ENCODE results near the gene FABP1. TPM values are rescaled to one million over a fixed set of nuclear protein-coding genes. Genes with fewer than 3 reads are reported as not detected.

FABP1 gene
- total RNA-seq, 1 donor from 2014 or later, result not detected

DNA sequence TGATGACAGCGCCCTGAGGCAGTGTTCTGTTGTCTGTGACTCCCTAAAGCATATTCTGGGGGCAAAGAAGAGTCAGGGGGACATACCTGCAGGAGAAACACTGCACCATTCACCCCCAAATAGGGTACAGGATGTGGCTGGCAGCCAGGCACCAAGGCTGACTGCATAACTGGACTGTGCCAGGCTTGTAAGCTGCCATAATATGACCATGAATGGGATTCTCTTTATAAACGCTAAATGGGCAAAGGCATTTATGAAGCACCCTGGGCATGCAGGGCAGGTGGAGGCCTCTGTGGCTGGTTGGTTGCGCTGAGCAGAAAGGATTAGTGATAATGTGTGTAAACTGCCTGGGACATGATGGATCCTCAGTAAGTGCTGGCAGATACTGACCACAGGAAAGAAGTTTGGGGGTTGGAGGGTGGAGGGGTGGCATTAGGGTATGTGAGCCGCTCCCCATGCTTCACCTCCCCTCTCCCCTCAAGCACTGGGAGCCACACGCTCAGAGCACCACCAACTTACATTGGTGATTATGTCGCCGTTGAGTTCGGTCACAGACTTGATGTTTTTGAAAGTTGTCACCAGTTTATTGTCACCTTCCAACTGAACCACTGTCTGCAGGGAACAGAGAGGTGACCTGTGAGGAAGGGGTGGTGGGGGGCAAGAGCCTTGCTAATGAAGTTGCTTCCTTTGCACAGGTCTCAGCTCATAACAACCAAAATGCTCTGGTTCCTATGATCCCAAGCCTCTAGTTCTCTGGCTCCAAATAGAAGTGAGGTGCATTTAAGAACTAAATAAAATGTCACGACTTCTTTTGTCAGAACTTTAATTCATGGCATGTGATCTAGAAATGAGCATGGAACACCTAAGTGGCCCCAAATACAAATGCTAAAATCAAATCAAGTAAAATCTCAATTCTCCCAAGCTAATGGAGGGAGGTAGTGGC lies 3.6 kb downstream of the FABP1 start:
- no peak overlapping the region for H3K4me3 ChIP-seq (ENCODE audit: low read depth, low read length)
- DNase-seq (ENCODE audit: low read depth), result no peak
- TF ChIP-seq, protein P1, sequence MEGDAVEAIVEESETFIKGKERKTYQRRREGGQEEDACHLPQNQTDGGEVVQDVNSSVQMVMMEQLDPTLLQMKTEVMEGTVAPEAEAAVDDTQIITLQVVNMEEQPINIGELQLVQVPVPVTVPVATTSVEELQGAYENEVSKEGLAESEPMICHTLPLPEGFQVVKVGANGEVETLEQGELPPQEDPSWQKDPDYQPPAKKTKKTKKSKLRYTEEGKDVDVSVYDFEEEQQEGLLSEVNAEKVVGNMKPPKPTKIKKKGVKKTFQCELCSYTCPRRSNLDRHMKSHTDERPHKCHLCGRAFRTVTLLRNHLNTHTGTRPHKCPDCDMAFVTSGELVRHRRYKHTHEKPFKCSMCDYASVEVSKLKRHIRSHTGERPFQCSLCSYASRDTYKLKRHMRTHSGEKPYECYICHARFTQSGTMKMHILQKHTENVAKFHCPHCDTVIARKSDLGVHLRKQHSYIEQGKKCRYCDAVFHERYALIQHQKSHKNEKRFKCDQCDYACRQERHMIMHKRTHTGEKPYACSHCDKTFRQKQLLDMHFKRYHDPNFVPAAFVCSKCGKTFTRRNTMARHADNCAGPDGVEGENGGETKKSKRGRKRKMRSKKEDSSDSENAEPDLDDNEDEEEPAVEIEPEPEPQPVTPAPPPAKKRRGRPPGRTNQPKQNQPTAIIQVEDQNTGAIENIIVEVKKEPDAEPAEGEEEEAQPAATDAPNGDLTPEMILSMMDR (conservative IDR thresholded peaks at IDR 0.05; ENCODE audit: low read depth, low read length), result no peak

DNA sequence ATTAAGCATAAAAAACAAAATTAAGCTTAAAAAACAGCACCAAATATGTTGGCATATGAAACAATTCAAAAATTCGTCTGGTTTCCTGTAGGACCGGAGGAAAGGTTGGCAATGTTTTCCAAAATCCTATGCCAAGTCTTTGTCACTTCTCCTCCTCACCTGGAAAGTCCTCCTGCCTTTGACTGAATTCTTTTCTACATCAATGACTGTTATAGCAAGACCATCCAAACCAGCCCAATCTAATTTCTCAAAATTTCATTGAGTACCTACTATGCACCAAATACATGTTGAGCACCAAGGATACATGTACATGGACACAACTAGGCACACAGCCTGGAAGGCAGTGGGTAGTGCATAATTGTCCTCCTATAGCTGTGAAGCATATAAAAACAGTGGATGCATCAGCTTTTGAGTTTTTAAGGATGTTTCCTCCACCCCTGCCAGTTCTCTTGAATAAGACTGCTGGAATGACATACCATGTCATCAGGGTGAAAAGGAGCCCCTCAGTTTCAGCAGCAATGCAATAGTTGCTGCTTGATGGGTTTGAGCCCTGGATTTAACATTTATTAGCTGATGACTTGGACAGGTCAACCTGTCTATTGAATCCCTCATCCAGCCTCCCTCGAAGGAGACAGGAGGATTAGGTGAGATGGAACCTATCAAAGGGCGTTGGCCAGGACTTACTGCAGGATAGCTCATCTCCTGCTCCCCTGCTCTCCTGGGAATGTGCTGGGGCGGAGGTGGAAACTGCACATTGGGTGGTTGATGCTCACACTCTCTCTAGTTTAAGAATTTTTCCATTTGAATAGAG lies 4.5 kb downstream of the FABP1 start:
- H3K4me3 ChIP-seq (ENCODE audit: low read depth, low read length), result no peak overlapping the region
- DNase-seq (ENCODE audit: low read depth), result no peak
- TF ChIP-seq, protein P1 (conservative IDR thresholded peaks at IDR 0.05; ENCODE audit: low read depth, low read length), result no peak

- H3K4me3 ChIP-seq (ENCODE audit: low read depth, low read length), result no peak overlapping the region
- DNase-seq (ENCODE audit: low read depth), result no peak
- TF ChIP-seq, protein P1 (conservative IDR thresholded peaks at IDR 0.05; ENCODE audit: low read depth, low read length), result no peak
Observed at GRCh38 chr2:88122141-88122884, 5.5 kb downstream of the FABP1 start.

DNA sequence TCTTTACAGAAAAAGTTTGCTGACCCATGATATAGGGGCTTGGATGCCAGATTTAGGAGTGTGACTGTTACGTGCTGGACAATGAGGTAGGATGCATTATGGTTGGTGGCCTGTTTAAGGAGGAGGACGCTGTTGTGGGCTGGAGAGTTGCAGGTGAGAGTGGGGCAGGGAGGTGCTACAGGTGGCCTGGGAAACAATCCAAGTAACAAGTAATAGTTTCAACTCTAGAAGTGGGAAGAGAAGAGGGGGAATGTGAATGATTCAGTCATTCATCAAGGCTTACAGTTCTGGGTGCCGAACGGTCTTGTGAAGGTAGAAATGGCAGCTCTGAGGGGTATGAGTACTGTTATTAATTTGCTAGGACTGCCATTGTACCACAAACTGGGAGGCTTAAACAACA lies 6.2 kb downstream of the FABP1 start:
- no peak for DNase-seq (ENCODE audit: low read depth)
- H3K4me3 ChIP-seq (ENCODE audit: low read depth, low read length), result no peak overlapping the region
- TF ChIP-seq, protein P1 (conservative IDR thresholded peaks at IDR 0.05; ENCODE audit: low read depth, low read length), result no peak

DNA sequence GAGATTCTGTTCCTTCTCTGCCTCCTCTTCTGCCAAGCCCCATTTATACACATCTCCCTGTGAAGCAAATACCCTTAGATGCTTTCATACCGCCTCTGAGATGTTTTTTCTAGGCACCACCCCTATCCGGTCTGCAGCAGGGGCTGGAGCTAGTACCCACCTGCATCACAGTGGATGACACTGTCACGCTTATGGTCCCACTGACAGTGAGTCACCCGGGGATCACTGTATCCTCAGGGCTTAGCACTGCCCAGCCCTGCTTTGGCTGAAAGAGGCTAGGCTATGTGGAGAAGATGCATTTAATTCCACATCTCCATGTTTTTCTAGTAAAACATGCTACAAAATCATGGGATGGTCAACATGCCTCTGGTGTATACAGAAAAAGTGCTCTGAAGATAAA lies 9.9 kb downstream of the FABP1 start:
- no peak for DNase-seq (ENCODE audit: low read depth)
- H3K4me3 ChIP-seq (ENCODE audit: low read depth, low read length), result no peak overlapping the region
- TF ChIP-seq, protein P1 (conservative IDR thresholded peaks at IDR 0.05; ENCODE audit: low read depth, low read length), result no peak

DNA sequence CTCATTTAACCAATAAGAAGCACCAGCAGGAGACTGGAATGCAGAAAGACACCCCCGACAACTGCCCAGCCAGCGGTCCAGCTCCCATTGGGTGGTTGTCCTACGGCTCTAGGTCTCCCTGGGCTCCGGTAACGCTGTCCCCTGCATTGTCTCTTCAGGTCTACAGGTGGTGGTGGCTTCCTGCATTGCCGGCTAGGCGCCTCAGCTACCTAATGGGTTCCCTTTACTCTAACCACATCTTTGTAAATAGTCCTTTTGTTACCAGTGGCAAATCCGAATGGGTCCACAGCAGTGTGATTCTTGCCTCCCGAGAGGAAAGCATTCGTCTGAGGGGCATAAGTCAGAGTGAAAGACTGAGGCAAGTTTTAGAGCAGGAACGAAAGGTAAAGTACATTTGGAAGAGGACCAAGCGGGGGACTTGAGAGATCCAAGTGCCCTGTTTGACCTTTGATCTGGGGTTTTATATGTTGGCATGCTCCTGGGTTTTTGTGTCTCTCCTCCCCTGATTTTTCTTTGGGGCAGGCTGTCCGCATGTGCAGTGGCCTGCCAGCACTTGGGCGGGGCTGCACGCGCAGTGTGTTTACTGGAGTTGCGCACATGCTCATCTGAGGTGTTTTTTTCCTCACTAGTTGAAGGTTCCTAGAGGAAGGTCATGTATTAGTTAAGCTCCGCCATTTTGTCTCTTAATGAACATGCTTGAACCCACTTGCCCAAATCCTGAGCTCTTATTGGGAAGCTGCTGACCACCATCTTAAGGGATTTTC lies 11.0 kb downstream of the FABP1 start:
- H3K4me3 ChIP-seq (ENCODE audit: low read depth, low read length), result no peak overlapping the region
- DNase-seq (ENCODE audit: low read depth), result no peak
- TF ChIP-seq, protein P1 (conservative IDR thresholded peaks at IDR 0.05; ENCODE audit: low read depth, low read length), result no peak
